Measurements from ENCODE around the gene AXL. TPM values are rescaled to one million over a fixed set of nuclear protein-coding genes. Genes with fewer than 3 reads are reported as not detected.

AXL gene
- total RNA-seq, 4 donors from 2014 or later, result 7.2 to 46.2 (median 24.2) TPM

DNA sequence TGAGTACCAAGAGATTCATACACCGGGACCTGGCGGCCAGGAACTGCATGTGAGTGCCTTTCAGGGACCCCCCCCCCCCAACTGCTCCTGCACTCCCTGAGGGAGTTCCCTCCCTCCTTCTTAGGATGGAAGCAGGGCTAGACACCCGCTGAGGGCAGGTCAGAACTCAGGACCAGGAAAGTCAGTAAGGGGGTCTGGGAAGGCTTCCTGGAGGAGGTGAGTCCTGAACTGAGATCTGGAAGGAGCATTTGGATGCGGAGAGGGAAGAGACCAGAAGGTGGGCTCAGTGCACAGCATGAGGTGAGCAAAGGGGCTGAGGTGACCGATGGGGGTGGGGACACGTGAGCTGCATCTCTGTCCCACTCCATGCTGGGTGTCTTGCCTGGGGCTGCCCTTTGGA is 34.6 kb downstream of the AXL start:
- TF ChIP-seq POLR2A (IDR thresholded peaks at IDR 0.05), result no peak
- TF ChIP-seq, protein P1, sequence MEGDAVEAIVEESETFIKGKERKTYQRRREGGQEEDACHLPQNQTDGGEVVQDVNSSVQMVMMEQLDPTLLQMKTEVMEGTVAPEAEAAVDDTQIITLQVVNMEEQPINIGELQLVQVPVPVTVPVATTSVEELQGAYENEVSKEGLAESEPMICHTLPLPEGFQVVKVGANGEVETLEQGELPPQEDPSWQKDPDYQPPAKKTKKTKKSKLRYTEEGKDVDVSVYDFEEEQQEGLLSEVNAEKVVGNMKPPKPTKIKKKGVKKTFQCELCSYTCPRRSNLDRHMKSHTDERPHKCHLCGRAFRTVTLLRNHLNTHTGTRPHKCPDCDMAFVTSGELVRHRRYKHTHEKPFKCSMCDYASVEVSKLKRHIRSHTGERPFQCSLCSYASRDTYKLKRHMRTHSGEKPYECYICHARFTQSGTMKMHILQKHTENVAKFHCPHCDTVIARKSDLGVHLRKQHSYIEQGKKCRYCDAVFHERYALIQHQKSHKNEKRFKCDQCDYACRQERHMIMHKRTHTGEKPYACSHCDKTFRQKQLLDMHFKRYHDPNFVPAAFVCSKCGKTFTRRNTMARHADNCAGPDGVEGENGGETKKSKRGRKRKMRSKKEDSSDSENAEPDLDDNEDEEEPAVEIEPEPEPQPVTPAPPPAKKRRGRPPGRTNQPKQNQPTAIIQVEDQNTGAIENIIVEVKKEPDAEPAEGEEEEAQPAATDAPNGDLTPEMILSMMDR (IDR thresholded peaks at IDR 0.05), result no peak
- no peak for DNase-seq
- Histone ChIP-seq H3K4me3 (no peak overlapping the region), H3K36me3 (peaks cover 0 to 67% (median 0%) of the 10 kb centered on the region in 3 donors), H3K27ac (no peak overlapping the region), H3K4me1 (no peaks in the 10 kb centered on the region), H3K27me3 (no peaks in the 10 kb centered on the region), H3K9me3 (no peaks in the 10 kb centered on the region)

DNA sequence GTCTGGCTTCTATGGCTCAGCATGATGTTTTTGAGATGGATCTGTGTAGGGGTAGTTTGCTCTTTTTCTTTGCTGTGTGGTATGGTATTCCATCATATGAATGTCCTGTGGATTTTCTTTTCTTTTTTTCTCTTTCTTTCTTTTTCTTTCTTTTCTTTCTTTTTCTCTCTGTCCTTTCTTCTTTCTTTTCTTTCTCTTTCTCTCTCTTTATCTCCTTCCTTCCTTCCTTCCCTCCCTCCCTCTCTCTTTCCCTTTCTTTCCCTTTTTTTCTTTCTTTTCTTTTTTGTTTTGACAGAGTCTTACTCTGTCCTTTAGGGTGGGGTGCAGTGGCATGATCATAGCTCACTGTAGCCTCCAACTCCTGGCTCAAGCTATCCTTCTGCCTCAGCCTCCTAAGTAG is 36.1 kb downstream of the AXL start:
- TF ChIP-seq, protein P1 (IDR thresholded peaks at IDR 0.05), result no peak
- no peak for TF ChIP-seq POLR2A (IDR thresholded peaks at IDR 0.05)
- H3K9me3 ChIP-seq, result no peaks in the 10 kb centered on the region
- DNase-seq, result no peak
- no peak overlapping the region for H3K4me3 ChIP-seq
- H3K4me1 ChIP-seq, result no peaks in the 10 kb centered on the region
- H3K27ac ChIP-seq, result no peak overlapping the region
- peaks cover 0 to 69% (median 0%) of the 10 kb centered on the region in 3 donors for H3K36me3 ChIP-seq
- H3K27me3 ChIP-seq, result no peaks in the 10 kb centered on the region

DNA sequence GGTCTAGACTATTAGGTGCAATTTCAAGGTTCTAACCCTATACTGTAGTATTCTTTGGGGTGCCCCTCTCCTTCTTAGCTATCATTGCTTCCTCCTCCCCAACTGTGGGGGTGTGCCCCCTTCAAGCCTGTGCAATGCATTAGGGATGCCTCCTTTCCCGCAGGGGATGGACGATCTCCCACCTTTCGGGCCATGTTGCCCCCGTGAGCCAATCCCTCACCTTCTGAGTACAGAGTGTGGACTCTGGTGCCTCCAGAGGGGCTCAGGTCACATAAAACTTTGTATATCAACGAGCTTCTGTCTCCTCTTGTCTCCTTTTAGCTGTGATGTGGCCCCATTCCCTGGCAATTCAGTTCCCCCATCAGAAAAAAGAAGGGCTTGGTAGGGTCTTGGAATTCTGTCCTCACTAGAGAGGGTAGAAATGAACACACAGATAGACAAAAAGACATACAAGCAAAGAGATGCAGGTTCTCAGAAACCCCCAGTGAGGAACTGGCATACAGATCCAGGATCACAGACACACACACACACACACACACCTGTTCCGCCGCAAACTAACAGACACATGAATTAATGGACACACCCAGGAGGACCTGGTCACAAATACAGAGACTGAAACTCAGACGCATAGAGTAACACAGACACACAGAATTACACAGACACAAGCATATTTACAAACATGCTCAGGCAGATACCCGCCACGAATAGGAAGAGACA is 42.6 kb downstream of the AXL start:
- DNase-seq, result no peak

DNA sequence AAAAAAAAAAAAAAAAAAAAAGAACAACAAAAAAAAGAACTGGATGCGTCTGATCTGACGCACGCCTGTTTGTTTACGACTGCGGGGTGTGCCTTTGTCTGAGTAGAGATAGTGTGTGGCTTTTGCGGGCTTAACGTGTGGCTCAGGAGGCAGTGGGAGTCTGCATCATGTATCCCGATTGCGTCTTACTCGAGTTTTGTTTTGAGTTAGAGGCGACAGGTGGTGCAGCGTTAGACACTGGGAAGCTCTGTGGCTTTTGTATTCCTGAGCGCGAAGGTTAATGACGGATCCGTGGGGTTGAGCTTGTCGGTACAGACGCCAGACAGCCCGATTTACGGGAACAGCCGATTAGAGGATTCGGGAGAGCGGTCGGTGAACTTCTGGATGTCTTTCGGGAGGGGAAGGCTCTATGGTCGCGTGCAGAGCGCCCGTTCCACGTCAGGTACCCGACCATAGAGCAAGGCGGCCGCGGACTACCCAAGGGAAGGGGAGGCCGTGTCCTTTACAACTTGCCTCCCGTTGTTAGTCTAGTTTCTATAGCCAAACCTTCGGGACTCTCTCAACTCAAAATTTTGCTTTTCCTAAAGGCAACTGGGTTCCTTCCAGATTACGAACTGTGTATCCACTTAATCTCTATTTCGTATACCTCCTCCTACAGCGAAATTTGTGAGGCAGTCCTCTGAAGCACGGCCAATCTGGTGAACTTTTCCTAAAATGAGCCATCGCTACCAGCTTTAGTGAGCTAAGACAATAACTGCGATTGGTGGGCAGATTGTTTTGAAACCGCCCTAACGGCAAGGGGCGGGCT is 44.2 kb downstream of the AXL start:
- Histone ChIP-seq H3K36me3 (peaks cover 0 to 26% (median 0%) of the 10 kb centered on the region in 3 donors), H3K27me3 (no peaks in the 10 kb centered on the region), H3K4me1 (peaks cover 0 to 21% (median 6%) of the 10 kb centered on the region in 4 donors), H3K4me3 (peak overlapping the region; percentile 58 to 77 (median 62)), H3K9me3 (no peaks in the 10 kb centered on the region), H3K27ac (peak overlapping the region; percentile 93 to 100 (median 98))
- TF ChIP-seq POLR2A (IDR thresholded peaks at IDR 0.05), result peak; percentile 76 to 93
- TF ChIP-seq, protein P1 (IDR thresholded peaks at IDR 0.05), result no peak
- peak; percentile 79 to 94 (median 91) for DNase-seq

More for the DNA sequence above, 42.6 kb downstream of the AXL start:
- TF ChIP-seq POLR2A (IDR thresholded peaks at IDR 0.05), result no peak
- TF ChIP-seq, protein P1 (IDR thresholded peaks at IDR 0.05), result no peak
- Histone ChIP-seq H3K36me3 (peaks cover 0 to 33% (median 0%) of the 10 kb centered on the region in 3 donors), H3K27ac (peak overlapping the region; percentile 93 to 100 (median 98)), H3K9me3 (no peaks in the 10 kb centered on the region), H3K27me3 (no peaks in the 10 kb centered on the region), H3K4me3 (peak overlapping the region; percentile 58 to 77 (median 62)), H3K4me1 (peaks cover 0 to 12% (median 4%) of the 10 kb centered on the region in 4 donors)

DNA sequence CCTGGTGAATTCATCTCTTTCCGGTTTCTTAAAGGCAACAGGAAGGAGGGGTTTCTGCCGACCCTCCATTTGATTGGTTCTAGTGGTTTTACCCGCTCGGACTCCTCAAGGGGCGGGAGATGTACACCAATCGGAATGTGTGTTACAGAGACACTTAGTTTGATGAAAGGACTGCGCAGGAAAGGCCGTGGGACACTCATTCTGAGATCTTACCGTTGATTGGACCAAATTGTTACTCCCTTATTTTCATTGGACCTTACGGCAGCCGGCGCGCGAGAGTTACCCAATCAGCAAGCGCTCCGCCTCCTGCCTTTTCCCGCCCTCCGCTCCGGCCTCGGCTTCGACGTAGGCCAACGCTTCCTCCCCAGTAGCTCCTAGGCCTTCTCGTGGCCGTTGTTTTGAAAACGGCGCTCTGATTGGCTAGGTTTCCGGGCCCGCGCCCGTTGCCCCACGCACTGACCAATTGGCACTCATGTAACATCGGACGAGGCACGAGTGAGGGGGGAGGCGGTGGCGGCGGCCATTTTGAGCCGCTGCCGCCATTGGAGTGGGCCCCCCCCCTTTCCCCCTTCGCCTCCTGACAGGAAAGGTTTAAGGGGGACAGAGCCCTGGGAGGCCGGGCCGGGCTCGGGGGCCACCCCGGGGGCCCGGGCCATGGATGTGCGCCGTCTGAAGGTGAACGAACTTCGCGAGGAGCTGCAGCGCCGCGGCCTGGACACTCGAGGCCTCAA is 45.0 kb downstream of the AXL start, which contains the start of gene HNRNPUL1:
HNRNPUL1 (plus strand) TSS at position 523 of the 731 bp plus-strand sequence; CDS start at position 655, 132 bp downstream.
- TF ChIP-seq, protein P1 (IDR thresholded peaks at IDR 0.05), result peak in 4 of 6 experiments; percentile 10 to 42 (median 36)
- peak in 1 of 2 donors; percentile 7 for TF ChIP-seq POLR2A (IDR thresholded peaks at IDR 0.05)
- peaks cover 0 to 21% (median 6%) of the 10 kb centered on the region in 4 donors for H3K4me1 ChIP-seq
- H3K36me3 ChIP-seq, result peaks cover 0 to 26% (median 0%) of the 10 kb centered on the region in 3 donors
- peak within 1 kb of the TSS; percentile 97 to 100 (median 100) for H3K27ac ChIP-seq
- peak; percentile 97 to 99 (median 99) for DNase-seq
- no peaks in the 10 kb centered on the region for H3K9me3 ChIP-seq
- no peaks in the 10 kb centered on the region for H3K27me3 ChIP-seq
- H3K4me3 ChIP-seq, result peak within 1 kb of the TSS; percentile 85 to 97 (median 96)

Measured in Peyer's patch (tissue), 4 donors.